Keratinocyte (primary cell): ENCODE results near the gene MARCHF9. TPM values are rescaled to one million over a fixed set of nuclear protein-coding genes. Genes with fewer than 3 reads are reported as not detected.
A peak's percentile ranks its signal among the peaks of the same experiment; 100 is the strongest.
"Not testable (repeated sequence)": the region's sequence is repeated elsewhere in the genome, so short reads cannot be mapped to it uniquely, and the experiment has no call there.

Experiments
- DNase-seq: peaks from one replicate; pipeline ENCODE4 v3.0.0-alpha.2; 2011; ENCODE audit warnings: low read depth, missing footprints, low spot score
- FAIRE-seq: peaks from 2 replicates; lab custom pipeline; 2011; peaks lifted over from hg19 to GRCh38; lab: Jason Lieb, UNC
- H2AFZ ChIP-seq: 2 replicates; pipeline ENCODE4 v1.6.0; 2012; ENCODE audit warnings: low read length, control low read depth, inconsistent platforms; ENCODE audit not compliant: control insufficient read depth
- H3K27ac ChIP-seq: 2 replicates; pipeline ENCODE4 v1.5.1; 2011; ENCODE audit warnings: low read length; ENCODE audit not compliant: control insufficient read depth, insufficient read depth
- H3K27me3 ChIP-seq: 3 replicates; pipeline ENCODE4 v1.6.0; 2011; ENCODE audit warnings: low read length; ENCODE audit not compliant: control insufficient read depth, insufficient read depth; ENCODE audit errors: extremely low read depth
- H3K36me3 ChIP-seq, 2 experiments: 2 replicates in 1 of 2; 3 replicates in 1 of 2; pipeline ENCODE4 v1.5.1; 2011; ENCODE audit warnings: low read length in 2 of 2, mild to moderate bottlenecking in 1 of 2; ENCODE audit not compliant: control insufficient read depth in 2 of 2, insufficient read depth in 2 of 2; ENCODE audit errors: extremely low read depth in 1 of 2
- H3K4me1 ChIP-seq: 3 replicates; pipeline ENCODE4 v1.5.1; 2011; ENCODE audit warnings: low read length; ENCODE audit not compliant: control insufficient read depth, insufficient read depth; ENCODE audit errors: extremely low read depth
- H3K4me2 ChIP-seq: 3 replicates; pipeline ENCODE4 v1.6.0; 2011; ENCODE audit warnings: low read depth, low read length; ENCODE audit not compliant: control insufficient read depth, insufficient read depth; ENCODE audit errors: extremely low read depth
- H3K4me3 ChIP-seq, 3 experiments: fragments of 200-600 bp in 1 of 3; sonication (generic) in 1 of 3; 2 replicates in 2 of 3; 3 replicates in 1 of 3; pipeline ENCODE4 v1.5.1; 2011 to 2016; ENCODE audit warnings: low read length in 3 of 3, mild to moderate bottlenecking in 3 of 3, control low read depth in 2 of 3, inconsistent platforms in 1 of 3, low read depth in 1 of 3, mixed read lengths in 1 of 3, mixed run types in 1 of 3, moderate library complexity in 1 of 3; ENCODE audit not compliant: control insufficient read depth in 2 of 3, insufficient read depth in 2 of 3; ENCODE audit errors: extremely low read depth in 1 of 3
- H3K79me2 ChIP-seq: 2 replicates; pipeline ENCODE4 v1.6.0; 2012; ENCODE audit warnings: low read length; ENCODE audit not compliant: control insufficient read depth, insufficient read depth
- H3K9ac ChIP-seq: 3 replicates; pipeline ENCODE4 v1.6.0; 2011; ENCODE audit warnings: low read length; ENCODE audit not compliant: control insufficient read depth, insufficient read depth; ENCODE audit errors: extremely low read depth
- H3K9me1 ChIP-seq: 3 replicates; pipeline ENCODE4 v1.6.0; 2011; ENCODE audit warnings: low read length; ENCODE audit not compliant: control insufficient read depth, insufficient read depth; ENCODE audit errors: extremely low read depth
- H3K9me3 ChIP-seq: 2 replicates; pipeline ENCODE4 v1.5.1; 2012; ENCODE audit warnings: low read depth, low read length; ENCODE audit not compliant: control insufficient read depth
- H4K20me1 ChIP-seq: 3 replicates; pipeline ENCODE4 v1.6.0; 2011; ENCODE audit warnings: low read length; ENCODE audit not compliant: control insufficient read depth, insufficient read depth; ENCODE audit errors: extremely low read depth
- EZH2 ChIP-seq: IDR thresholded peaks from one replicate; pipeline ENCODE4 v1.6.1; 2012; ENCODE audit warnings: inconsistent platforms, mild to moderate bottlenecking, low read length, moderate library complexity
- dilution Hi-C: fragments of 300-500 bp; cut with MboI; formaldehyde crosslinking; loops from one replicate; pipeline ENCODE4 v1.7.0; 2020; ENCODE audit warnings: low sequenced_read_pairs; ENCODE audit not compliant: extremely low pct_ligation_motif_present
- polyA plus RNA-seq, 5 experiments: library from polyadenylated mRNA; depleted of rRNA in 3 of 5; stranded (reverse) in 3 of 5; stranded (forward) in 1 of 5; unstranded in 1 of 5; fragments of >200 nt; gene quantifications; 1 replicate in 1 of 5; 2 replicates in 3 of 5; 3 replicates in 1 of 5; pipeline versions ENCODE4 v1.2.1 to v1.2.3, GENCODE V29; 2011 to 2012; ENCODE audit warnings: missing spikeins in 2 of 5, low read depth in 1 of 5, low replicate concordance in 1 of 5
- TF ChIP-seq, protein P1 (sequence below), 3 experiments: IDR thresholded peaks in 1 of 3; conservative IDR thresholded peaks in 1 of 3; optimal IDR thresholded peaks in 1 of 3; 2 replicates in 2 of 3; 3 replicates in 1 of 3; pipeline versions ENCODE3 to v1.5.1; 2011; ENCODE audit warnings: low read length in 3 of 3, mild to moderate bottlenecking in 3 of 3, moderate library complexity in 2 of 3, control low read depth in 1 of 3, inconsistent platforms in 1 of 3; ENCODE audit not compliant: insufficient read depth in 2 of 3; ENCODE audit errors: extremely low read depth in 1 of 3

MARCHF9 gene
- polyA plus RNA-seq, 1 donor (not counting 4 experiments of a cell fraction or from before 2014, with no cell fraction given): 10.9 TPM

DNA sequence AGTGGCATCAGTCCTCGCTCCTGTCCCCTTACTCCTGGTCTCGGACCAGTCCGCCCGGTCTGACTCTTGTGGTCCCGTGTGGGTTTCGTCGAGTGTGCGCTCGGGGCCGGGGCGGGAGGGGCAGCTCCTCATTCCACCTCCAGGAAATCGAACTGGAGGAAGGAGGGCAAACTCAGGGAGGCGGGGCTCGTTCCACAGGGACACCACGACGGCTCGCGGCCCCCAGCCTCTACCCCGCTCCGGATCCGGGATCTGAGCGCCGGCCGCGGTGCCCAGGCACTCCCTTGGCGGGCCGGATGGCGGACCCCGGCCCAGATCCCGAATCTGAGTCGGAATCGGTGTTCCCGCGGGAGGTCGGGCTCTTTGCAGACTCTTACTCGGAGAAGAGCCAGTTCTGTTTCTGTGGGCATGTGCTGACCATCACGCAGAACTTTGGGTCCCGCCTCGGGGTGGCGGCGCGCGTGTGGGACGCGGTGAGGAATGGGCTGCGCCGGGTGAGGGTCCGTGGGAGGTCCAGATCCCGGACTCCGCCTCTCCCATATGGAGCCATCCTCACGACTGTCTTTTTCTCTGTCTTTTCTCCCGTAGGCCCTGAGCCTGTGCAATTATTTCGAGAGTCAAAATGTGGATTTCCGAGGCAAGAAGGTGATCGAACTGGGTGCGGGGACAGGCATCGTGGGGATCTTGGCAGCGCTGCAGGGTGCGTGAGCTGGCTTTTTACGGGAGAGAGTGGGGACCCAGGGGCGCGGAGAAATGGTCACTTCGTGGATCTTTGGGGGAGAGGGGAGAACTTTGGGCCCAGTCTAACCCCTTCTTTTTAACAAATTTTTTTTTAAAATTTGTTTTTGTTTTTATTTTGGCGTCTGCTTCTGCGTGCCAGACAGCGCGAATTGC is 17.8 kb downstream of the MARCHF9 start, which contains the start of gene EEF1AKMT3:
TSS of gene EEF1AKMT3 (plus strand) at position 186 of the 894 bp plus-strand sequence. CDS start at position 297, 111 bp downstream.
- H3K9me3 ChIP-seq: no peaks in the 10 kb centered on the region
- no peaks in the 10 kb centered on the region for H3K9me1 ChIP-seq
- peaks cover 39% of the 10 kb centered on the region for H3K79me2 ChIP-seq
- H3K4me2 ChIP-seq: peak within 1 kb of the TSS; percentile 98
- no peaks in the 10 kb centered on the region for H3K27me3 ChIP-seq
- dilution Hi-C loops: no loop called here
- peak within 1 kb of the TSS; percentile 94 for H3K27ac ChIP-seq
- peak within 1 kb of the TSS; percentile 98 for H2AFZ ChIP-seq
- H4K20me1 ChIP-seq: no peaks in the 10 kb centered on the region
- FAIRE-seq: no peak
- H3K4me3 ChIP-seq: peak within 1 kb of the TSS; percentile 79 to 96 (median 93)
- peaks cover 14 to 20% of the 10 kb centered on the region in 2 experiments for H3K36me3 ChIP-seq
- peaks cover 16% of the 10 kb centered on the region for H3K4me1 ChIP-seq
- TF ChIP-seq, protein P1, sequence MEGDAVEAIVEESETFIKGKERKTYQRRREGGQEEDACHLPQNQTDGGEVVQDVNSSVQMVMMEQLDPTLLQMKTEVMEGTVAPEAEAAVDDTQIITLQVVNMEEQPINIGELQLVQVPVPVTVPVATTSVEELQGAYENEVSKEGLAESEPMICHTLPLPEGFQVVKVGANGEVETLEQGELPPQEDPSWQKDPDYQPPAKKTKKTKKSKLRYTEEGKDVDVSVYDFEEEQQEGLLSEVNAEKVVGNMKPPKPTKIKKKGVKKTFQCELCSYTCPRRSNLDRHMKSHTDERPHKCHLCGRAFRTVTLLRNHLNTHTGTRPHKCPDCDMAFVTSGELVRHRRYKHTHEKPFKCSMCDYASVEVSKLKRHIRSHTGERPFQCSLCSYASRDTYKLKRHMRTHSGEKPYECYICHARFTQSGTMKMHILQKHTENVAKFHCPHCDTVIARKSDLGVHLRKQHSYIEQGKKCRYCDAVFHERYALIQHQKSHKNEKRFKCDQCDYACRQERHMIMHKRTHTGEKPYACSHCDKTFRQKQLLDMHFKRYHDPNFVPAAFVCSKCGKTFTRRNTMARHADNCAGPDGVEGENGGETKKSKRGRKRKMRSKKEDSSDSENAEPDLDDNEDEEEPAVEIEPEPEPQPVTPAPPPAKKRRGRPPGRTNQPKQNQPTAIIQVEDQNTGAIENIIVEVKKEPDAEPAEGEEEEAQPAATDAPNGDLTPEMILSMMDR (optimal IDR thresholded peaks at IDR 0.05 in 1 of 3, IDR thresholded peaks at IDR 0.05 in 1 of 3, conservative IDR thresholded peaks at IDR 0.05 in 1 of 3; ENCODE audit: extremely low read depth in 1 of 3, insufficient read depth in 2 of 3, low read length in 3 of 3): no peak
- TF ChIP-seq EZH2: no peak
- H3K9ac ChIP-seq: peak within 1 kb of the TSS; percentile 98
- DNase-seq: no peak

DNA sequence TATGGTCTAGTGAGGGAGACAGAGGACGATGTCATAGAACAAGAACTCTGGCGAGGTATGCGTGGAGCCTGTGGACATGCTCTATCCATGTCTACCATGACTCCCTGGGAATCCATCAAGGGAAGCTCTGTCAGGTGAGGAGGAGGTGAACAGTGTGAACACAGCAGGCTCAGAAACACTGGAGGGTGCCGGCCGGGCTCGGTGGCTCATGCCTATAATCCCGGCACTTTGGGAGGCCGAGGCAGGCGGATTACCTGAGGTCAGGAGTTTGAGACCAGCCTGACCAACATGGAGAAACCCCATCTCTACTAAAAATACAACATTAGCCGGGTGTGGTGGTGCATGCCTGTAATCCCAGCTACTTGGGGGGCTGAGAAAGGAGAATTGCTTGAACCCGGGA is 19.7 kb downstream of the MARCHF9 start:
- H3K9me3 ChIP-seq, dilution Hi-C loops, H2AFZ ChIP-seq, FAIRE-seq, H3K9me1 ChIP-seq, H3K9ac ChIP-seq, H3K27ac ChIP-seq, H4K20me1 ChIP-seq, H3K4me2 ChIP-seq, H3K36me3 ChIP-seq, H3K4me3 ChIP-seq, DNase-seq, H3K27me3 ChIP-seq: not testable (repeated sequence)
- Histone ChIP-seq H3K79me2 (peaks cover 19% of the 10 kb centered on the region), H3K4me1 (peaks cover 12% of the 10 kb centered on the region)
